Measurements from ENCODE around the gene TSPEAR.

TSPEAR gene

DNA sequence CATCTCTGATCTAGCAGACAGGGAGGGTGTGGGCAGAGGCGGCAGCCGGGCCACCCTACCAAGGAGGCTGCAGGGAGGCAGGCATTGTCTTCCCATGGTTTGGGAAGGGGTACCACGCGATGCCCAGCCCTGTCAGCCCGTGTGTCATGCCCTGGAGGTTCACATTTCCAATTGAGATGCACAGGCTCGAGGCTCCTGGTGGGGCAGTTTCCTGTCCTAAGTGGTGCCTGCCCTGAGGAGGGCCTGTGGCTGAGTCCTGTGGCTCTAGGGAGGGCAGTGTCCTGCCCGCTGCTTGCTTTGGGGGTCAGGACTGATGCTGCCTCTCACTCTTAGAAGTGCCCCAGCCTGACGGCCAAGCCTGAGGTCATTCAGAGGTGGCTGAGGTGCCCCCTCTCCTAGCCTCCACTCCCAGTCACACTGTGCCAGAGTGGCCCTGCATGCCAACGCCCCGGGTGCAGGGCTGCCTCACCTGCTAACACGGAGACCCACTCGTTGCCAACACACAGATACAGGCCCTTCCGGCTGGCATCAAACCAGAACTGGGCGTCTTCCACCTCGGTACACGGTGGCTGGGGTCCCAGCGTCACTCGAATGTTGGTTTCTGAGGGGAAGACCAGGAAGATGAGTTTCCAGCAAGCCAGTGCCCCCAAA lies 183.3 kb downstream of the TSPEAR start:
- no CpG with 5 or more reads among the region's 18 CpGs for WGBS (ENCODE audit: insufficient coverage, insufficient read length)
- H3K27ac ChIP-seq (ENCODE audit: low read length): no peak overlapping the region
- no peaks in the 10 kb centered on the region for H3K4me1 ChIP-seq (ENCODE audit: control insufficient read depth, insufficient read depth, low read length)
- H3K9me3 ChIP-seq (ENCODE audit: control insufficient read depth, insufficient read depth, low read length): no peaks in the 10 kb centered on the region
- DNase-seq (ENCODE audit: low read depth, low spot score): no peak
- H3K36me3 ChIP-seq (ENCODE audit: control insufficient read depth, insufficient read depth, low read length): no peaks in the 10 kb centered on the region
- no peaks in the 10 kb centered on the region for H3K27me3 ChIP-seq (ENCODE audit: control insufficient read depth, insufficient read depth, low read length)
- no peak overlapping the region for H3K4me3 ChIP-seq (ENCODE audit: low read length)

GRCh38 chr21:44527156-44527982 lies 184.0 kb downstream of the TSPEAR start:
- no CpG with 5 or more reads among the region's 37 CpGs for WGBS (ENCODE audit: insufficient coverage, insufficient read length)
- no peaks in the 10 kb centered on the region for H3K27me3 ChIP-seq (ENCODE audit: control insufficient read depth, insufficient read depth, low read length)
- no peak for DNase-seq (ENCODE audit: low read depth, low spot score)

GRCh38 chr21:44526096-44526997 lies 185.0 kb downstream of the TSPEAR start:
- H3K27me3 ChIP-seq (ENCODE audit: control insufficient read depth, insufficient read depth, low read length): no peaks in the 10 kb centered on the region
- H3K27ac ChIP-seq (ENCODE audit: low read length): no peak overlapping the region
- no CpG with 5 or more reads among the region's 12 CpGs for WGBS (ENCODE audit: insufficient coverage, insufficient read length)
- no peak overlapping the region for H3K4me3 ChIP-seq (ENCODE audit: low read length)
- H3K4me1 ChIP-seq (ENCODE audit: control insufficient read depth, insufficient read depth, low read length): no peaks in the 10 kb centered on the region
- H3K9me3 ChIP-seq (ENCODE audit: control insufficient read depth, insufficient read depth, low read length): no peaks in the 10 kb centered on the region
- no peak for DNase-seq (ENCODE audit: low read depth, low spot score)
- no peaks in the 10 kb centered on the region for H3K36me3 ChIP-seq (ENCODE audit: control insufficient read depth, insufficient read depth, low read length)

More at GRCh38 chr21:44527156-44527982, 184.0 kb downstream of the TSPEAR start:
- Histone ChIP-seq H3K4me3 (ENCODE audit: low read length) (no peak overlapping the region), H3K9me3 (ENCODE audit: control insufficient read depth, insufficient read depth, low read length) (no peaks in the 10 kb centered on the region), H3K27ac (ENCODE audit: low read length) (no peak overlapping the region), H3K4me1 (ENCODE audit: control insufficient read depth, insufficient read depth, low read length) (no peaks in the 10 kb centered on the region), H3K36me3 (ENCODE audit: control insufficient read depth, insufficient read depth, low read length) (no peaks in the 10 kb centered on the region)

GRCh38 chr21:44525391-44526095 lies 185.8 kb downstream of the TSPEAR start:
- no peaks in the 10 kb centered on the region for H3K4me1 ChIP-seq (ENCODE audit: control insufficient read depth, insufficient read depth, low read length)
- H3K36me3 ChIP-seq (ENCODE audit: control insufficient read depth, insufficient read depth, low read length): no peaks in the 10 kb centered on the region
- no peak for DNase-seq (ENCODE audit: low read depth, low spot score)
- H3K9me3 ChIP-seq (ENCODE audit: control insufficient read depth, insufficient read depth, low read length): no peaks in the 10 kb centered on the region
- no CpG with 5 or more reads among the region's 20 CpGs for WGBS (ENCODE audit: insufficient coverage, insufficient read length)
- H3K27me3 ChIP-seq (ENCODE audit: control insufficient read depth, insufficient read depth, low read length): no peaks in the 10 kb centered on the region
- no peak overlapping the region for H3K4me3 ChIP-seq (ENCODE audit: low read length)
- no peak overlapping the region for H3K27ac ChIP-seq (ENCODE audit: low read length)

- H3K27me3 ChIP-seq (ENCODE audit: control insufficient read depth, insufficient read depth, low read length): no peaks in the 10 kb centered on the region
- WGBS (ENCODE audit: insufficient coverage, insufficient read length): no CpG with 5 or more reads among the region's 2 CpGs
- no peaks in the 10 kb centered on the region for H3K4me1 ChIP-seq (ENCODE audit: control insufficient read depth, insufficient read depth, low read length)
- H3K36me3 ChIP-seq (ENCODE audit: control insufficient read depth, insufficient read depth, low read length): no peaks in the 10 kb centered on the region
- H3K27ac ChIP-seq (ENCODE audit: low read length): no peak overlapping the region
- H3K4me3 ChIP-seq (ENCODE audit: low read length): no peak overlapping the region
- DNase-seq (ENCODE audit: low read depth, low spot score): no peak
- no peaks in the 10 kb centered on the region for H3K9me3 ChIP-seq (ENCODE audit: control insufficient read depth, insufficient read depth, low read length)
Observed at GRCh38 chr21:44524414-44525371, 186.7 kb downstream of the TSPEAR start.

DNA sequence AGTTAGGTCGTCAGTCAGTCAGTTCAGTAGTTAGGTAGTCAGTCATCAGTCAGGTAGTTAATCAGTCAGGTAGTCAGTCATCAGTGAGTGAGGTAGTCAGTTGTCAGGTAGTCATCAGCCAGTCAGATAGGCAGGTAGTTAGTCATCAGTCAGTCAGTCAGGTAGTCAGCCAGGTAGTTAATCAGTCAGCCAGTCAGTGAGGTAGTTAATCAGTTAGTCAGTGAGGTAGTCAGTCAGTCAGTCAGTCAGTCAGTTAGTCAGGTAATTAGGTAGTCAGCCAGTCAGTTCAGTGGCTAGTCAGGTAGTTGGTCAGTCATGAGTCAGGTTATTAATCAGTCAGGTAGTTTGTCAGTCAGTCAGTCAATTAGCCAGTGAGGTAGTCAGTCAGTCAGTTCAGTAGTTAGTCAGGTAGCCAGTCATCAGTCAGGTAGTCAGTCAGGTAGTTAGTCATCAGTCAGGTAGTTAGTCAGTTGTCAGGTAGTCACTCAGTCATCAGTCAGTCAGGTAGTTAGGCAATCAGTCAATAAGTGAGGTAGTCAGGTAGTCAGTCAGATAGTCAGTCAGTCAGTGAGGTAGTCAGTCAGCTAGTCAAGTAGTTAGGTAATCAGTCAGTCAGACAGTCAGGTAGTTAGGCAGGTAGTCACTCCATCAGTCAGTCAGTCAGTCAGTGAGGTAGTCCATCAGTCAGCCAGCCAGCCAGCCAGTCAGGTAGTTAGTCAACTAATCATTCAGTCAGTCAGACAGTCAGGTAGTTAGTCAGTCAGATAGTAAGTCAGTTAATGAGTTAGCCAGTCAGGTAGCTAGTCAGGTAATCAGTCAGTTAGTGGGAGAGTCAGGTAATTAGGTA lies 187.6 kb downstream of the TSPEAR start:
- H3K9me3 ChIP-seq (ENCODE audit: control insufficient read depth, insufficient read depth, low read length): no peaks in the 10 kb centered on the region
- no peak overlapping the region for H3K4me3 ChIP-seq (ENCODE audit: low read length)
- no peak for DNase-seq (ENCODE audit: low read depth, low spot score)
- H3K4me1 ChIP-seq (ENCODE audit: control insufficient read depth, insufficient read depth, low read length): no peaks in the 10 kb centered on the region
- no peaks in the 10 kb centered on the region for H3K27me3 ChIP-seq (ENCODE audit: control insufficient read depth, insufficient read depth, low read length)
- no CpG with 5 or more reads among the region's 1 CpG for WGBS (ENCODE audit: insufficient coverage, insufficient read length)
- no peaks in the 10 kb centered on the region for H3K36me3 ChIP-seq (ENCODE audit: control insufficient read depth, insufficient read depth, low read length)
- no peak overlapping the region for H3K27ac ChIP-seq (ENCODE audit: low read length)

GRCh38 chr21:44522753-44523204 lies 188.6 kb downstream of the TSPEAR start:
- DNase-seq (ENCODE audit: low read depth, low spot score): no peak
- no peaks in the 10 kb centered on the region for H3K36me3 ChIP-seq (ENCODE audit: control insufficient read depth, insufficient read depth, low read length)
- H3K27me3 ChIP-seq (ENCODE audit: control insufficient read depth, insufficient read depth, low read length): no peaks in the 10 kb centered on the region
- H3K27ac ChIP-seq (ENCODE audit: low read length): no peak overlapping the region
- no peak overlapping the region for H3K4me3 ChIP-seq (ENCODE audit: low read length)
- no peaks in the 10 kb centered on the region for H3K9me3 ChIP-seq (ENCODE audit: control insufficient read depth, insufficient read depth, low read length)
- no peaks in the 10 kb centered on the region for H3K4me1 ChIP-seq (ENCODE audit: control insufficient read depth, insufficient read depth, low read length)
- no CpG with 5 or more reads among the region's 1 CpG for whole genome bisulfite sequencing (ENCODE audit: insufficient coverage, insufficient read length)

DNA sequence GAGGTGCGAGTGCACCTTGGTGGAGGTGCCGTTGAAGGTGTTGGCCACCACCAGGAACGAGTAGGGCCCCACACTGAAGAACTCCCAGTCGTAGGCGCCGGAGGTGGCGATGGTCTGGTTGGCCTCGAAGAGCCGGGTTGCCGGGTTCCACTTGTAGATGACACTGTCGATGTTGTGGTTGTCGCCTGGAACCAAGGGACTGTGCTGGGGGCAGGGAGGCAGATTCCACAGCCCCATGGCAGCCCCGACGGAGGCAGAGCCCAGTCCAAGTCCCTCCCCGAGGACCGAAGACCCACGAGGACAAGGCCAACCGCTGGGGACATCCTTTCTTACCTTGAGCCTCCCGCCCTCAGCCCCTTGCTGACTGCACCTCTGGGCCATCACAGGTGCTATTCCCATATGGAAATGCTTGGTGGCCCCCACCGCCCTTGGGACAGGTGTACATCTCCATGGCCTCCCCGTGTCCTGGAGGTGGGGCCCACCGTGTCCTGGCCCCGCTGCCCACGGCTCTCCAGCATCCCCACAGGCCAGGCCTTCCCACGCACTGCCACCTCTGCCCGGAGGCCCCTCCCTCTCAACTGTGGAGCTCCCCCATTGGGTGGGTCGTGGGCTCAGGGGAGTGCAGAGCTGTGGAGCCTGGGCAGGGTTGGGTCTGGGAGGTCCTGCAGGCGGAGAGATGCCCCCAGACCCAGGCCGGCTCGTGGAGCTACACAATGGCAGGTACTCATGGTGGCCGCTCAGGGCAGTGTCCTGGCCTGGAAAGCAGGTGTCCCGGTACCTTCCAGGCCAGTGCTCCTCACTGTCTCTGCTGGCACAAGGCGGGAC lies 189.2 kb downstream of the TSPEAR start:
- Histone ChIP-seq H3K27ac (ENCODE audit: low read length) (no peak overlapping the region), H3K27me3 (ENCODE audit: control insufficient read depth, insufficient read depth, low read length) (no peaks in the 10 kb centered on the region), H3K36me3 (ENCODE audit: control insufficient read depth, insufficient read depth, low read length) (no peaks in the 10 kb centered on the region), H3K9me3 (ENCODE audit: control insufficient read depth, insufficient read depth, low read length) (no peaks in the 10 kb centered on the region), H3K4me1 (ENCODE audit: control insufficient read depth, insufficient read depth, low read length) (no peaks in the 10 kb centered on the region), H3K4me3 (ENCODE audit: low read length) (no peak overlapping the region)
- no CpG with 5 or more reads among the region's 33 CpGs for WGBS (ENCODE audit: insufficient coverage, insufficient read length)
- DNase-seq (ENCODE audit: low read depth, low spot score): no peak
